A172 (cell line): ENCODE data around the gene NONO. TPM values are rescaled to one million over a fixed set of nuclear protein-coding genes. Genes with fewer than 3 reads are reported as not detected.

ENCODE experiments used
- total RNA-seq: library from RNA; depleted of rRNA; stranded (reverse); fragments of >200 nt; shearing (Covaris generic); gene quantifications from 2 replicates; pipeline ENCODE4 v1.2.3, GENCODE V29; 2014; rRNA removed

NONO gene
- total RNA-seq, 1 experiment from 2014 or later, result 512 TPM

Other genes starting within 250 kb of the NONO start
- gene SNX12, start 215.3 kb upstream of the NONO start, total RNA-seq, result 69.0 and 101 TPM in 2 replicates
- 0.98 and 2.4 TPM in 2 replicates for gene FOXO4, start 187.8 kb upstream of the NONO start, total RNA-seq
- not detected in 2 replicates for gene CXorf65, start 176.9 kb upstream of the NONO start, total RNA-seq
- gene IL2RG, start 172.1 kb upstream of the NONO start, total RNA-seq, result 0.22 and 1.4 TPM in 2 replicates
- gene MED12, start 165.0 kb upstream of the NONO start, total RNA-seq, result 16.9 and 26.8 TPM in 2 replicates
- 0.22 and 0.72 TPM in 2 replicates for gene NLGN3, start 138.8 kb upstream of the NONO start, total RNA-seq
- gene GJB1, start 60.4 kb upstream of the NONO start, total RNA-seq, result not detected in 2 replicates
- gene ZMYM3, start 29.5 kb upstream of the NONO start, total RNA-seq, result 15.5 and 16.8 TPM in 2 replicates
- 1.0 and 1.2 TPM in 2 replicates for gene ITGB1BP2, start 18.1 kb downstream of the NONO start, total RNA-seq
- gene TAF1, start 82.7 kb downstream of the NONO start, total RNA-seq, result 30.6 and 37.2 TPM in 2 replicates
- gene OGT, start 249.5 kb downstream of the NONO start, total RNA-seq, result 51.9 and 55.3 TPM in 2 replicates